Measurements from ENCODE around the gene HOPX. TPM values are rescaled to one million over a fixed set of nuclear protein-coding genes. Genes with fewer than 3 reads are reported as not detected.
A peak's percentile ranks its signal among the peaks of the same experiment; 100 is the strongest.

The HOPX gene
- total RNA-seq, 3 donors from 2014 or later: 1.3 to 5.6 (median 1.9) TPM

GRCh38 chr4:56628592-56628991 lies 52.5 kb downstream of the HOPX start:
- Histone ChIP-seq H3K4me1 (ENCODE audit: low read depth) (no peaks in the 10 kb centered on the region), H3K4me3 (no peak overlapping the region), H3K9me3 (peaks cover 9% of the 10 kb centered on the region), H3K36me3 (ENCODE audit: low read depth) (no peaks in the 10 kb centered on the region)
- DNase-seq (no peak), ATAC-seq (no peak)
- intact Hi-C loops (cut with DNase I, micrococcal nuclease): no loop called here
- TF ChIP-seq, protein P1, sequence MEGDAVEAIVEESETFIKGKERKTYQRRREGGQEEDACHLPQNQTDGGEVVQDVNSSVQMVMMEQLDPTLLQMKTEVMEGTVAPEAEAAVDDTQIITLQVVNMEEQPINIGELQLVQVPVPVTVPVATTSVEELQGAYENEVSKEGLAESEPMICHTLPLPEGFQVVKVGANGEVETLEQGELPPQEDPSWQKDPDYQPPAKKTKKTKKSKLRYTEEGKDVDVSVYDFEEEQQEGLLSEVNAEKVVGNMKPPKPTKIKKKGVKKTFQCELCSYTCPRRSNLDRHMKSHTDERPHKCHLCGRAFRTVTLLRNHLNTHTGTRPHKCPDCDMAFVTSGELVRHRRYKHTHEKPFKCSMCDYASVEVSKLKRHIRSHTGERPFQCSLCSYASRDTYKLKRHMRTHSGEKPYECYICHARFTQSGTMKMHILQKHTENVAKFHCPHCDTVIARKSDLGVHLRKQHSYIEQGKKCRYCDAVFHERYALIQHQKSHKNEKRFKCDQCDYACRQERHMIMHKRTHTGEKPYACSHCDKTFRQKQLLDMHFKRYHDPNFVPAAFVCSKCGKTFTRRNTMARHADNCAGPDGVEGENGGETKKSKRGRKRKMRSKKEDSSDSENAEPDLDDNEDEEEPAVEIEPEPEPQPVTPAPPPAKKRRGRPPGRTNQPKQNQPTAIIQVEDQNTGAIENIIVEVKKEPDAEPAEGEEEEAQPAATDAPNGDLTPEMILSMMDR (IDR thresholded peaks at IDR 0.05): no peak

GRCh38 chr4:56627985-56628384 lies 53.1 kb downstream of the HOPX start:
- no peak overlapping the region for H3K4me3 ChIP-seq
- no peaks in the 10 kb centered on the region for H3K4me1 ChIP-seq (ENCODE audit: low read depth)
- TF ChIP-seq, protein P1 (IDR thresholded peaks at IDR 0.05): no peak
- intact Hi-C loops (cut with DNase I, micrococcal nuclease): no loop called here
- DNase-seq (no peak), ATAC-seq (no peak)
- H3K9me3 ChIP-seq: peaks cover 9% of the 10 kb centered on the region
- no peaks in the 10 kb centered on the region for H3K36me3 ChIP-seq (ENCODE audit: low read depth)

- DNase-seq (no peak), ATAC-seq (no peak)
- H3K9me3 ChIP-seq: peaks cover 9% of the 10 kb centered on the region
- no peaks in the 10 kb centered on the region for H3K4me1 ChIP-seq (ENCODE audit: low read depth)
- TF ChIP-seq, protein P1 (IDR thresholded peaks at IDR 0.05): no peak
- intact Hi-C loops (cut with DNase I, micrococcal nuclease): no loop called here
- H3K4me3 ChIP-seq: no peak overlapping the region
- H3K36me3 ChIP-seq (ENCODE audit: low read depth): no peaks in the 10 kb centered on the region
Measured at GRCh38 chr4:56627375-56627774, 53.7 kb downstream of the HOPX start.

DNA sequence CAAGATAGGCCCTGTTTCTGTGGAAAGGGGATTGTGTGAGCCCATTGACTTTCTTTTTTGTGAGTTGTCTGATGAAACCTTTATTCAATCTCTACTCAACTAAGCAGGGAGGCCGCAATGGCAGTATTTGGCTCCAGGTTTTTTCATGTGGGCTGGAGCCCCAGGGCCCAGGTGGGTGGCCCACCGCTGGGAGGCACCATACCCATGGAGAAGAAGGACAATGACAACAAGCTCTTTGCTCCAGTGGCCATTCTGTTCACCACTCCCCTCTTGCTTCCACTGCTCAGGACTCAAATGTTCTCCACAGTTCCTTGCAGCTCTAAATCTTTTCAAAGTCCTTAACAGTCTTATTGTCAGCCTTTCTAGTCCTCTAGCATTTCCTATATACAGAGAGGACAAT lies 54.1 kb downstream of the HOPX start:
- Histone ChIP-seq H3K4me1 (ENCODE audit: low read depth) (no peaks in the 10 kb centered on the region), H3K36me3 (ENCODE audit: low read depth) (no peaks in the 10 kb centered on the region), H3K4me3 (no peak overlapping the region), H3K9me3 (peaks cover 9% of the 10 kb centered on the region)
- ATAC-seq (no peak), DNase-seq (peak in 1 of 3 donors; percentile 10)
- TF ChIP-seq, protein P1 (IDR thresholded peaks at IDR 0.05): no peak
- intact Hi-C loops (cut with DNase I, micrococcal nuclease): no loop called here

DNA sequence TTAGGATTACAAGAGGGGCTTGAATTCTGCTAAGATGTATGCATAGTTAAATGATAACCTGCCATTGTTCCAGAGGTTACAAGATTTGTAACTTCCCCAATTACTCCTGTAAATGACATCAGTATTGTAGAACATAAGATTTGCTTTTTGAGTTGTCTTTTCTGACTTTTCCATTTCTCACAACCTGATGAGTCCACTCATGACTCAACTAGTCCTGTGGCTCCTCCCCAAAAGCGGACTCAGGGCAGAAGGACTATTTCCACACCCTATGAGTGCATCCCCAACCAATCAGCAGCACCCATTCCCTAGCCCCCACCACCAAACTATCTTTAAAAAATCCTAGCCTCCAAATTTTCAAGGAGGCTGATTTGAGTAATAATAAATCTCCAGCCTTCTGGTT lies 54.7 kb downstream of the HOPX start:
- peaks cover 9% of the 10 kb centered on the region for H3K9me3 ChIP-seq
- no peaks in the 10 kb centered on the region for H3K36me3 ChIP-seq (ENCODE audit: low read depth)
- no peaks in the 10 kb centered on the region for H3K4me1 ChIP-seq (ENCODE audit: low read depth)
- ATAC-seq (no peak), DNase-seq (no peak)
- H3K4me3 ChIP-seq: no peak overlapping the region
- intact Hi-C loops (cut with DNase I, micrococcal nuclease): no loop called here
- TF ChIP-seq, protein P1 (IDR thresholded peaks at IDR 0.05): no peak

GRCh38 chr4:56622176-56622575 lies 58.9 kb downstream of the HOPX start:
- Histone ChIP-seq H3K9me3 (peaks cover 9% of the 10 kb centered on the region), H3K36me3 (ENCODE audit: low read depth) (no peaks in the 10 kb centered on the region), H3K4me3 (no peak overlapping the region), H3K4me1 (ENCODE audit: low read depth) (no peaks in the 10 kb centered on the region)
- DNase-seq: no peak
- peak; percentile 56 for ATAC-seq
- TF ChIP-seq, protein P1 (IDR thresholded peaks at IDR 0.05): no peak
- intact Hi-C loops (cut with DNase I, micrococcal nuclease): no loop called here

Measured in mucosa of descending colon (tissue), 3 donors.